ENCODE data around the gene NAA11.

NAA11 gene

GRCh38 chr4:79325864-79326328 lies at the start of gene NAA11:
NAA11 (minus strand) TSS chr4:79326061; CDS start chr4:79325877, 184 bp downstream.
- no peak for DNase-seq

- no peak for DNase-seq
These were observed 44.2 kb upstream of the NAA11 start for GRCh38 chr4:79370026-79370425.

- no peak for DNase-seq
These were observed 41.2 kb upstream of the NAA11 start for GRCh38 chr4:79367096-79367495.

- DNase-seq, result no peak
These were observed 40.6 kb upstream of the NAA11 start for GRCh38 chr4:79366422-79366821.

DNA sequence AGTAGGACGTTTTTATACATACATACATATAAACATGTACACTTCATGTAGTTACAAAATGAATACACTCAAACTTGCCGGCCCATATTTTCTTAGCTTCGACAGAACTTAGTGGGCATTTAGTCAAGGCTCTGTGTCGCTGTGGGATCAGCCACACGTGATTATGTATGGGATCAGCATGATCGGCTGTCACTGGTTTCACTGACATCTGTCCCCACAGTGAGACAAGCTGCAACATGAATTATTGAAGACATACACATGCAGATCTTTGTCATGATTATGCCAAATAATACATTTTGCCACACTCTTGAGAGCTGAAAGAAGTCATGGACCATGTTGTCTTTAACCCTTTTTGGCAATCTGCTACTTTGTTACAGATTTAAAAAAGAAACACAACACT lies 38.2 kb upstream of the NAA11 start:
- DNase-seq, result no peak

- peak; percentile 86 for DNase-seq
These were observed 36.8 kb upstream of the NAA11 start for GRCh38 chr4:79362626-79363025.

DNA sequence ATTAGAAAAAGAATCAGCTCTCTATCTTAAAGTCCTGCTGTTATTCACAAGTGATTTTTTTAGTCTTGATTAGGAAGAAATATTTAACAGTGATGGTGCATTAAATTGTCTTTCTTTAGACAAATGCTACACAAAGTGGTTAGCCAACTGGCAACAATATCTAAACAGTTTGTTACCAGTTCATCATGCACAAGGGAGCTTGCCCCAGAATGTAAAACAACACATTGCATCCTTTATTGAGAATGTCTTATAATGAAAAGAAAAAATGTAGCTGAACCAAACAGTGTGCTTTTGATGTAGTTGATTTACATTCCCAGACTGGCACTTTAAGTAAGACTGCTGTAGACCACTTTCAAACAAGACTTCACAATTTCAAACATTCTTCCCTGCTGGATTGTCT lies 34.1 kb upstream of the NAA11 start:
- DNase-seq, result no peak

DNA sequence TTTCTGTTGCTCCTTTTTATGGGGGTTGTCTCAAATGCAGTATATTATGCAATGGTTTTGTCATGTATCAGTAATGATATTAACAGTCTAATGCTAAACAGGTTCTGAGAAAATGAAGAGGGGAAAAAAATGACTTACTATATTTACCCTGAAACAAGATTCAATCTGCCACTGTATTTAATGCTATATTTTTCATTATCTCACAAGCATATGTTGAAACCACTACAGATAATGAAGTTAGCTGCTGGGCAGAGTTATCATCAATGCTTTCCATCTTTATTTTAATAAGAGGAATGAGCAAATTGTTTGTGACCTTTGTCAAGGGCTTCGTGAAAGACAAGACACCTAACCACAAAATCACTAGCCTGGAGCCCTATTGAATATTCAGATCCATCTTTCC lies 32.6 kb upstream of the NAA11 start:
- DNase-seq, result no peak

DNA sequence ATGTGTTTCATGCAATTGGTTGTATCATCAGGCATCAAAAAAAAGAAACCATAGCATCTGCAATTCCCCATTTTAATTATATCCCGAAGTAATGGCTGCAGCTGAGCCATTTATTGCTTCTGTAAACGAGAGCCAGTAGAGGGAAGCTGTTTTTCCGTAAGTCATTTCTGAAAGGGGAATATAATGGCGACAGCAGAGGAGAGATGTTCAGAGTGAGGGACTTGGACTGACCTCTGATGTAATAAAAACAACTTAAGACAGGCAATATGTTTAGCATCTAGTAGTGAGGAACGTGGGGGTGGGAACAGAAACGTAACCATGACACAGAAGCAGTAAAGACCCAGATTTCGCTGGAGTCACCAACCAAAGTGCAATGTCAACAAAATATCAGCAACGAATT lies 31.5 kb upstream of the NAA11 start:
- no peak for DNase-seq

GRCh38 chr4:79353075-79353474 lies 27.2 kb upstream of the NAA11 start:
- no peak for DNase-seq

DNA sequence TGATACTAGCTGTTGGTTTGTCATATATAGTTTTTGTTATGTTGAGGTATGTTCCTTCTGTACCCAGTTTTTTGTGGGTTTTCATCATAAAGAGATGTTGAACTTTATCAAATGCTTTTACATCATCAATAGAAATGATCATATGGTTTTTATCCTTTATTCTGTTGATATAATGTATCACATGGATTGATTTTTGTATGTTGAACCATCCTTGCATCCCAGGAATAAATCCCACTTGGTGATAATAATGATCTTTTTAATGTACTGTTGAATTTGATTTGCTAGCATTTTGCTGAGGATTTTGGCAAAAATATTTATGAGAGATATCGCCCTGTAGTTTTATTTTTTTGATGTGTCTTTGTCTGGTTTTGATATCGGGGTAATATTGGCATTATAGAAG lies 22.5 kb upstream of the NAA11 start:
- DNase-seq, result no peak

GRCh38 chr4:79341893-79342653 lies 16.2 kb upstream of the NAA11 start:
- no peak for DNase-seq

DNA sequence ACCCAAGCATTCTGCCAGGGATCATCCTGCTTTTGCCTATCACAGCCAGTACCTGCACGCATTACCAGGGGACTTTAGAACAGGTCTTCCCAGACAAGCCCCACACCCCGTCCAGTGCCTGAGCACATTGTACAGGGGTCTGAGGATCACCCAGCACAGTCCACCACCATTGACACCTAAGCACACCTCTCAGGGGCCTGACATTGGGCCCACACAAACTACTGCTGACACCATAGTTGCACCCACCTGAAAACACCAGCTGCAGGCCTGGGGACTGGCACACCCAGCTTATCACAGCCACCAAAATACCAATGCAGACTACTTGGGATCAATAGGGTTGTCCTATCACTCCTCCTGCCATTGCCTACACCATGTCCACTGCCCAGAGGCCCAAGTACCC lies 14.7 kb upstream of the NAA11 start:
- DNase-seq, result no peak

DNA sequence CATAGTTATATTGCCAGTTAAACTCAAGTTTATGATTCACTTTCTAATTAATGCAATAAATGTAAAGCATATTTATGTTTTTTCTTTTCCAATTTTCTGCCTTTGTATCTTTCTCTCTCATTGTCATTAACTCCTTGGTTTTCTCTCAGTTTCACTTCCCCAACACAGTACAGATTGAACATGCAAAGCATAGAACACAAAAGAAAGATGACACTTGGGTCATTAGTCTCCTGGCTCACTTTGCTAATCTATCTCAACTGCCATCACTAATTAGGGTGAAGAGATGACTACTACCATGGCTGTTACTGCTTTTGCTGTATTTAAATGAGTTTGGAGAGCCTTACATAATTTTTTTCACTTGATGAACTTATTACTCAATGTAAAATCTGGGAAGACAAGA lies 12.3 kb upstream of the NAA11 start:
- DNase-seq, result peak; percentile 24

DNA sequence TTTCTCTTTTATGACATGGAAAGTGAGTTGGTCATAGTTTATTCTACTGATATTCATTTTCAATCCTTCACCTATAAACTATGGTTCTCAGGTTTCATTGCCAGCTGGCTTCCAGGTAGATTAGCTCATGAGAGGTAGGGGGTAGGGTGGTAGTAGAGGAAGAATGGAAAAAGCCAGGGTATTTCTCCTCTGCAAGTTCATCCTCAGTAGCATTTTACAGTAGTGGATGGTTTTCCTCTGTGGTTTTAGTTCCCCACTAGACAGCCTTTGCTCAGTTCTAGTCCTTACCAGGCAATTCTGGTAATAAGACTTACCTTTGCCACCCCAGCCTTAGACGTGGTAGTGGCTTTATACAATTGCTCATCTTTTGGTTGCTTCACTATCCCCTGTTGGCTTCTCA lies 8.9 kb upstream of the NAA11 start:
- DNase-seq, result no peak

GRCh38 chr4:79334341-79334740 lies 8.5 kb upstream of the NAA11 start:
- DNase-seq, result no peak

DNA sequence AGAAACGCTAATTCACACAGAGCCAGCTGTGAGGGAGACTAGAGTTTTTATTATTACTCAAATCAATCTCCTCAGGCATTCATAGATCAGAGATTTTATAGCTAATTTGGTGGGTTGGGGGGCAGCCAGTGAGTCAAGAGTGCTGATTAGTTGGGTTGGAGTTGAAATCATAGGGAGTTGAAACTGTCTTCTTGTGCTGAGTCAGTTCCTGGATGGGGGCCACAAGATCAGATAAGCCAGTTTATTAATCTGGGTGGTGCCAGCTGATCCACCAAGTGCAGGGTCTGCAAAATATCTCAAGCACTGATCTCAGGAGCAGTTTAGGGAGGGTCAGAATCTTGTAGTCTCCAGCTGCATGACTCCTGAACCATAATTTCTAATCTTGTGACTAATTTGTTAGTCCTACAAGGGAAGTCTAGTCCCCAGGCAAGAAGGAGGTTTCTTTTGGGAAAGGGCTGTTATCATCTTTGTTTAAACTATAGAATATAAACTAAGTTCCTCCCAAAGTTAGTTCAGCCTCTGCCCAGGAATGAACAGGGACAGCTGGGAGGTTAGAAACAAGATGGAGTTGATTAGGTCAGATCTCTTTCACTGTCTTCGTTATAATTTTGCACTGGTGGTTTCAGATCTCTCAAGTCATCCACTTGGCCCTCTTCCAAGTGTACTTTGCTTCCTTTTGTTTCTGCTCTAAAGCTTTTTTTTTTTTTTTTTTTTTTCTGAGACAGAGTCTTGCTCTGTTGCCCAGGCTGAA lies 5.4 kb upstream of the NAA11 start:
- no peak for DNase-seq

- no peak for DNase-seq
These were observed 4.9 kb upstream of the NAA11 start for GRCh38 chr4:79330720-79331119.

DNA sequence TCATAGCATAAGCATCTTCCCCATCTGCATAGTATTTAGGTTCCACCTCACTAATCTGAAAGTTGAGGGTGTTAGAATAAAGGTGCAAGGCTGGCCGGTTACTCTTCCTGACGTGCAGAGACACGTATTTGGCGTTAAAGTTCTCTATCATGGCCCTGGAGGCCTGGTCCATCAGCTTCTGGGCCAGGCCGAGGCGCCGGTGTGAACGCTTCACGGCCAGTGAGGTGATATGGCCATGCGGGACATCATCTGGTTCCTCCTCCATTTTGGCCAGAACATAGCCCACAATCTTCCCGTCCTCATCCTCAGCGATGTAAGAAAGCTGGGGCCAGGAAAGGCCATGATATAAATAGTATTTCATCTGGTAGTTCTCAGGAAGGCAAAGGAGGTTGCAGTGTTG lies 425 bp downstream of the NAA11 start:
- no peak for DNase-seq

- no peak for DNase-seq
These were observed 5.9 kb downstream of the NAA11 start for GRCh38 chr4:79319975-79320374.

DNA sequence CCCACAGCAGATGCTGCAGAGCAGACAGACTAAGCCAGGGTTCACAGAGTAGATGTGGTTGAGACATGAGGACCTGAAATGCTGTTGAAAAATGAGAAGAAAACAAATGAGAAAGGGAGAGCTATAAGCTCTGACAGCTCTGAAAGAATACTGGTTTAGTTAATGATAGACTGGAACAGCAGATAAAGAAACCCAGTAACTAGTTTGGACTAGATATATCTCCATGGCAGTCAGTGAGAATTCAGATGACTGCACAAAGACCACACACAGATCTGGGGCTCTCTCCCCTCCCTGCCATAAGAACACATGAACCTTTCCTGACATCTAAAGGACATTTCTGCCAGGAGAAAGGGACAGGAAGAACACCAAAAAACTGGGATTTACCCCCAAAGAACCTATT lies 8.2 kb downstream of the NAA11 start:
- no peak for DNase-seq

DNA sequence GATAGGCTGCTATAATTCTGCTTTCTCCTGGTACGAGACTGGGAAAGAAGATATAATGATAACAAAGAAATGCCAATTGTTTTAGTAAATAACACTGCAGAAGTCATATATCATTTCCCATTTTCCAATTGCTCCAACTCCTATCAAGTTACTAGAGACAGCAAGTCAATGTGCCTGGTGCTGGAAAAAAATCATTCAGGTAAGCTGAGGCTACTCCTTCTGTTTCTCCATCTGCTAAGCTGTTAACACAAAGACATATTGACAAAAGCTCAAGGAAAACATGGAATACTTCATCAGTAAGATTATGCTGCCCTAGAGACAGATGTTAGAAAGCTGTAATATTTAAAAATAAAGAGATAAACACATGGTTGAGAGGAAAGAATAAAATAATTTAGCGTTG lies 10.0 kb downstream of the NAA11 start:
- DNase-seq, result no peak

DNA sequence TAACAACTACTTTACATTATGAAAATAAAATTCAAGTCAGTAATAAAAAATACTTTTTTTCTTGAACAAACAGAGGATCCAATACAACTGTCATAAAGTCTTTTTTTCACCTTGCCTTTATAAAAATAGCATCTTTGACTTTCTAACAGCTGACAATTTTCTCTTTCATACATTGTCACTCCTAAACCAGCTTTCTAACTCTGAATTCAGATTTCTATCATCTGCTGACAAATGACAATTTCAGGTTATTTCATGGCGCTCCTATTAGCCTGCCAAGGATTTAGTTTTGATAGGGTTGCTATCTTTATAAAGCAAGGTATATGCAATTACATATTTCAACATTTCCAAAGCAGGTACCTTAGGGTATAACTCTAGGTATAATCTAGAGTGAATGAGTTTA lies 14.6 kb downstream of the NAA11 start:
- no peak for DNase-seq

- DNase-seq, result no peak
These were observed 16.9 kb downstream of the NAA11 start for GRCh38 chr4:79308971-79309370.

- no peak for DNase-seq
These were observed 17.7 kb downstream of the NAA11 start for GRCh38 chr4:79308137-79308536.

All from NCI-H446 treated with DMSO at 0.1 percent for 48 hours (cell line).